HG03135 (cell line): Measurements from ENCODE around the gene CKLF.

ENCODE experiments used
- ATAC-seq: cut with Tn5 transposase; IDR thresholded peaks from one replicate; pipeline ENCODE4 v1.9.1; 2021; ENCODE audit warnings: mild to moderate bottlenecking, moderate library complexity; ENCODE audit not compliant: unreplicated experiment

Gene CKLF

GRCh38 chr16:66614161-66614802 lies 61.9 kb downstream of the CKLF start:
- no peak for ATAC-seq
